Nephron progenitor cell (in vitro differentiated cells): Measurements from ENCODE around the gene ALDH1L1.

Experiments used
- DNase-seq: peaks from one replicate; pipeline ENCODE4 v3.0.0; 2021
- H3K27ac Mint-ChIP-seq: 2 replicates; pipeline ENCODE4 v1.8.0; 2021; ENCODE audit warnings: mild to moderate bottlenecking, moderate library complexity, mixed read lengths
- H3K27me3 Mint-ChIP-seq: 2 replicates; pipeline ENCODE4 v1.8.0; 2021; ENCODE audit warnings: mild to moderate bottlenecking, low read depth, mixed read lengths; ENCODE audit not compliant: poor library complexity
- H3K36me3 Mint-ChIP-seq: 2 replicates; pipeline ENCODE4 v1.8.0; 2021; ENCODE audit warnings: low read depth, mixed read lengths
- H3K4me1 Mint-ChIP-seq: 2 replicates; pipeline ENCODE4 v1.8.0; 2021; ENCODE audit warnings: mixed read lengths
- H3K4me3 Mint-ChIP-seq: 2 replicates; pipeline ENCODE4 v1.8.0; 2021; ENCODE audit warnings: mild to moderate bottlenecking, moderate library complexity, mixed read lengths
- H3K9me3 Mint-ChIP-seq: 2 replicates; pipeline ENCODE4 v1.8.0; 2021; ENCODE audit warnings: mild to moderate bottlenecking, moderate library complexity, mixed read lengths
- TF ChIP-seq, protein P1 (sequence below): fragments of 200-600 bp; sonication (generic); IDR thresholded peaks from 2 replicates; pipeline ENCODE4 v1.5.0; 2021; ENCODE audit warnings: antibody characterized with exemption

Gene ALDH1L1

DNA sequence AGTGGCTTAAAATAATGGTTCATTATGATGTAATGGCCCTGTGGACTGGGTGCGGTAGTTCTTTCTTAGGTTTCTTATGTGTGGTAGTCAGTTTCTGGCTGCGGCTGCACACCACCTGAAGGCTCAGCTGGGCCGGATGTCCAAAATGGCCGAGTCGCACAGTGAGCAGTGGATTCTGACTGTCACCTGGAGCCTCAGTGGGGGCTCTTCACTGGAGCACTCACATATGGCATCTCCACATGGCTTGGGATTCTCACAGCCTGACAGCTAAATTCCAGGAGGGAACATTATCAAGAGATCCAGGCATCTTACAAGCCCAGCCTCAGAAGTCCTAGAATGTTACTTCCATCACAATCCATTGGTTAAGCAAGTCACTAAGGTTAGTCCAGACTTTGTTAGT lies 26.8 kb upstream of the ALDH1L1 start:
- DNase-seq: no peak
- Mint-ChIP-seq H3K9me3 (peaks cover 9% of the 10 kb centered on the region), H3K27me3 (peaks cover 18% of the 10 kb centered on the region), H3K27ac (no peak overlapping the region), H3K4me1 (peaks cover 25% of the 10 kb centered on the region), H3K36me3 (no peaks in the 10 kb centered on the region), H3K4me3 (no peak overlapping the region)
- TF ChIP-seq, protein P1, sequence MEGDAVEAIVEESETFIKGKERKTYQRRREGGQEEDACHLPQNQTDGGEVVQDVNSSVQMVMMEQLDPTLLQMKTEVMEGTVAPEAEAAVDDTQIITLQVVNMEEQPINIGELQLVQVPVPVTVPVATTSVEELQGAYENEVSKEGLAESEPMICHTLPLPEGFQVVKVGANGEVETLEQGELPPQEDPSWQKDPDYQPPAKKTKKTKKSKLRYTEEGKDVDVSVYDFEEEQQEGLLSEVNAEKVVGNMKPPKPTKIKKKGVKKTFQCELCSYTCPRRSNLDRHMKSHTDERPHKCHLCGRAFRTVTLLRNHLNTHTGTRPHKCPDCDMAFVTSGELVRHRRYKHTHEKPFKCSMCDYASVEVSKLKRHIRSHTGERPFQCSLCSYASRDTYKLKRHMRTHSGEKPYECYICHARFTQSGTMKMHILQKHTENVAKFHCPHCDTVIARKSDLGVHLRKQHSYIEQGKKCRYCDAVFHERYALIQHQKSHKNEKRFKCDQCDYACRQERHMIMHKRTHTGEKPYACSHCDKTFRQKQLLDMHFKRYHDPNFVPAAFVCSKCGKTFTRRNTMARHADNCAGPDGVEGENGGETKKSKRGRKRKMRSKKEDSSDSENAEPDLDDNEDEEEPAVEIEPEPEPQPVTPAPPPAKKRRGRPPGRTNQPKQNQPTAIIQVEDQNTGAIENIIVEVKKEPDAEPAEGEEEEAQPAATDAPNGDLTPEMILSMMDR: no peak

DNA sequence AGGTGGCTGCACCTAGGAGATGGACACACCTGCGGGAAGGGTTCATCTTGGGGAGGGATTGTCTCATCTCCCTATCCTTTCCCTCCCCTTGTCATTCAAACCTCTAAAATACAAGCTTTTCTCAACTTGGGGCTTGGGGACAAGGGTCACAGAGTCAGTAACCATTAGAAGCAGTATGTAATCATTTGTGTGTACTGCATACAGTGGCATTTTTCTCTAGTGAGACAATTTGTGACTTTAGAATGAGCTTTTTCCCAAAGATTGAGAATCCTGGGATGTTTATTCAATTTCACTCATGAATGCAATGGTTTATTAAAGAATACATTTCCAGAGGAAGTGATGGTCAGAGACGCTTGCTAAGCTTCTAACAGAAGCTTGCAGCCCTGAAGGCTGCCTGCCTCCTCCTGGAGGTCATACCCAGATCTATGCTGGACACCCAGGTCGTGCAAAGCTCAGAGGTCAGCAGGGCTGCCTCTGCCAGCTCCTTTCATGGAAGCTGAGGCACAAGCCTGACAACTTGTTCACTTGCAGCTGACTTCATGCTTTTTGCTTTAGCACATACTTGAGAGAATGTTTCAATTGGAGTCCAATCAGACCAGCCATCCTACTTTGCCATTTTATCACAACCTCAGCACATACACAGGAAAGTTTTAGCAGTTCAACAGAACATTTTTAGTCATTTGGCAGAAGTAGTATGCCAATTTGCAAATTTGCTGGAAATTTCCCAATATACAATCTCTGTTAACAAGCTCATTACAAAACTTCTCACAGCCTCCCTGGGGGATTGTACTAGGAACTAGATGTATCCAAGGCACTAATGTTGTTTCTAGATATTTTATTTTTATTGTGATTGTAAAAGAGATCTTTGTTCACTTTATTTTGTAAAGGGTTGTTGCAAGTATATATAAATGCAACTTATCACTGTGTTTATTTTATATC lies 25.6 kb upstream of the ALDH1L1 start:
- peaks cover 19% of the 10 kb centered on the region for H3K4me1 Mint-ChIP-seq
- DNase-seq: no peak
- no peak overlapping the region for H3K27ac Mint-ChIP-seq
- no peaks in the 10 kb centered on the region for H3K36me3 Mint-ChIP-seq
- no peak overlapping the region for H3K4me3 Mint-ChIP-seq
- peaks cover 12% of the 10 kb centered on the region for H3K27me3 Mint-ChIP-seq
- TF ChIP-seq, protein P1: no peak
- peaks cover 9% of the 10 kb centered on the region for H3K9me3 Mint-ChIP-seq

DNA sequence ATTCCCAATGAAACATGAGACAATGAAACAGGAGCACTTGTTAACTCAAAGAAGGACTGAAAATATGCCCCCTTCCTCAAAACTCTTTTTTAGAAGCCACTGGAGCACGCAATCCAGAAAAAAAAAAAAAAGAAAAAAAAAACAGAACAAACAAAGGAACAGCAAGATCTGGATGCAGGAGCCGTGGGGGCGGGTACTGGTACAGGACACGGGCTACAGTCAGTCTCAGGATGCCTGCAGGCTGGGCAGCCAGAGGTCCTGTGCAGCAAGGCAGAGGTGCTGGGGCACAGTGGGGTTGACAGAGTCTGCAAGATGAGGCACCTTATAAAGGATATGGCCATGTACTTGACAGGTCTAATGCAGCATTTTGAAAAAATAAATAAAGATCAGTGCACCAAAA lies 22.3 kb upstream of the ALDH1L1 start:
- Mint-ChIP-seq H3K4me3 (no peak overlapping the region), H3K27me3 (peaks cover 17% of the 10 kb centered on the region), H3K9me3 (peaks cover 11% of the 10 kb centered on the region), H3K27ac (peak overlapping the region; percentile 50), H3K36me3 (no peaks in the 10 kb centered on the region), H3K4me1 (peaks cover 13% of the 10 kb centered on the region)
- DNase-seq: no peak
- TF ChIP-seq, protein P1: no peak

DNA sequence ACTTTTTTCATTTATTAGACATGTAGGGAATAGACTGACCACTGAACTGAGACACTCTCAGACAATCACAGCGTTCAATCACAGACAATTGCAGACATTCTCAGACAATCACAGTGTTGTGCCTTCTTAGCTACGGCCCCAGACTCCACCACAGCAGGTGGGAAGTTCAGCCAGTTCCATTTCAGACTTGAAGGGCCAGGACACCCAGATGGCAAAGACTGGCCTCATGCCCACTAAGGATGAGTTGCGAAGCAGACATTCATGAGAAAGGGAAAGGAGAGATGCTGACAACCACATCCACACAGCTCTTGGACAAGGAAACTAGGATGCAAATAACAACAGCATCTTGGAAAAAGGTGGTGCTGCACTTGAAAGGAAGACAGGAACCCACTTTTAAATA lies 21.9 kb upstream of the ALDH1L1 start:
- TF ChIP-seq, protein P1: no peak
- Mint-ChIP-seq H3K27ac (peak overlapping the region; percentile 50), H3K36me3 (no peaks in the 10 kb centered on the region), H3K27me3 (peaks cover 17% of the 10 kb centered on the region), H3K4me1 (peaks cover 13% of the 10 kb centered on the region), H3K9me3 (peaks cover 14% of the 10 kb centered on the region), H3K4me3 (no peak overlapping the region)
- no peak for DNase-seq

DNA sequence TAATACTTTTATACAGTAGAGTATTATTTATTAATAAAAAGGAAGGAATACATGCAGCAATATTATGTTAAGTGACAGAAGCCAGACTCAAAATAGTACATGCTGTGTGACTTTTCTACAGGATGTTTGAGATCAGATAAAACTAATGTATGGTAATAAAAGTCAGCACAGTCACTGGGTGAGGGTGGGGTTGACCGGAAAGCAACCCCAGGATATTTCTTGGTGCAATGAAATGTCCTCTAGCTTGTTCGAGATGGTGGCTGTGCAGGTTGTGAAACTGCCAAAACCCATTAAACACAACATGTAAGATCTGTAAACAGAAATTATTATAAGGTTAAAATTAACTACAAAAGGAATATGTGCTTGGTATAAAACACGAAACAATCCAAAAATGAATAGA lies 20.8 kb upstream of the ALDH1L1 start:
- no peak overlapping the region for H3K4me3 Mint-ChIP-seq
- H3K36me3 Mint-ChIP-seq: no peaks in the 10 kb centered on the region
- DNase-seq: no peak
- no peak overlapping the region for H3K27ac Mint-ChIP-seq
- H3K27me3 Mint-ChIP-seq: peaks cover 17% of the 10 kb centered on the region
- TF ChIP-seq, protein P1: no peak
- H3K9me3 Mint-ChIP-seq: peaks cover 26% of the 10 kb centered on the region
- peaks cover 13% of the 10 kb centered on the region for H3K4me1 Mint-ChIP-seq

DNA sequence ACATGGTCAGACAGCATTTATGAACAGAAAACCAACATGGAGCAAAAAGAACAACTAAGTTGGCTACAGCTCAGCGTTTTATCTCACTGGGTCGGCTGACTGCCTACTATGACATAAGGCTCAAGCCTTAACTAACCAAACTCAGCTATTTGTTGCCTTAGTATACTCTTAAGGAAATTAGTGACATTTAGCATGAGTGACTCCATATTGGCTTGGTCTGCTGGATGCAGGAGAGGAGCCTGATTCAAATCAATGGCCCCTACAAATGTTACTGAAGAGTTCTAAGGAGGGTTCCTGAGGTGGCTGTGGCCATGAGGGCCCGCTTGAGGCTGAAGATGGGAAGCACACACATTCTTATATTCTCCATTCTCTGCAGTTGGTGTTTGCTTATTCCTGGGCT lies 20.1 kb upstream of the ALDH1L1 start:
- Mint-ChIP-seq H3K27me3 (peaks cover 17% of the 10 kb centered on the region), H3K9me3 (peaks cover 32% of the 10 kb centered on the region), H3K4me1 (peaks cover 13% of the 10 kb centered on the region), H3K27ac (no peak overlapping the region), H3K4me3 (no peak overlapping the region), H3K36me3 (no peaks in the 10 kb centered on the region)
- TF ChIP-seq, protein P1: no peak
- no peak for DNase-seq
